A673 (cell line): ENCODE results near the gene QRFP. TPM values are rescaled to one million over a fixed set of nuclear protein-coding genes. Genes with fewer than 3 reads are reported as not detected.

ENCODE experiments used
- BruUV-seq: library from RNA; stranded (reverse); fragments of 400-500 nt; replicated peaks from 2 replicates; lab custom pipeline; 2021; lab: Mats Ljungman, UMichigan
- CTCF ChIA-PET: fragments of 300-600 bp; sonication (Branson Sonifier 250); formaldehyde crosslinking; loops from one replicate; lab custom pipeline; 2022; ENCODE audit warnings: antibody characterized with exemption; lab: Charles Lee
- POLR2A ChIA-PET: fragments of 300-600 bp; sonication (Branson Sonifier 250); formaldehyde crosslinking; loops from one replicate; lab custom pipeline; 2022; ENCODE audit warnings: antibody characterized with exemption; ENCODE audit not compliant: low non-redundant PET; lab: Charles Lee
- DNase-seq: peaks from one replicate; pipeline ENCODE4 v3.0.0-alpha.2; 2015; ENCODE audit warnings: low spot score
- H3K27ac ChIP-seq: fragments of 200-600 bp; sonication (generic); 2 replicates; pipeline ENCODE4 v1.5.1; 2016; ENCODE audit warnings: mixed run types, low read depth, mild to moderate bottlenecking, mixed read lengths, antibody characterized with exemption, low read length; ENCODE audit not compliant: poor library complexity, severe bottlenecking
- H3K27me3 ChIP-seq: fragments of 200-600 bp; sonication (generic); replicated peaks from 2 replicates; pipeline ENCODE4 v1.6.1; 2017; ENCODE audit warnings: mixed run types, low read depth, mild to moderate bottlenecking, mixed read lengths, antibody characterized with exemption, low read length; ENCODE audit not compliant: insufficient read depth, poor library complexity
- H3K36me3 ChIP-seq: fragments of 200-600 bp; sonication (generic); 2 replicates; pipeline ENCODE4 v1.6.1; 2016; ENCODE audit warnings: mixed run types, mild to moderate bottlenecking, mixed read lengths, antibody characterized with exemption, low read length; ENCODE audit not compliant: insufficient read depth, poor library complexity, severe bottlenecking
- H3K4me1 ChIP-seq: fragments of 200-600 bp; sonication (generic); 2 replicates; pipeline ENCODE4 v1.6.1; 2017; ENCODE audit warnings: mixed run types, mild to moderate bottlenecking, mixed read lengths, antibody characterized with exemption, low read length; ENCODE audit not compliant: insufficient read depth, poor library complexity, severe bottlenecking
- H3K4me3 ChIP-seq: fragments of 200-600 bp; sonication (generic); 2 replicates; pipeline ENCODE4 v1.5.1; 2016; ENCODE audit warnings: low read depth, mixed run types, mild to moderate bottlenecking, mixed read lengths, low read length; ENCODE audit not compliant: poor library complexity, severe bottlenecking
- H3K9me3 ChIP-seq: fragments of 200-600 bp; sonication (generic); 2 replicates; pipeline ENCODE4 v1.6.1; 2016; ENCODE audit warnings: mixed run types, low read depth, mild to moderate bottlenecking, mixed read lengths, antibody characterized with exemption, low read length; ENCODE audit not compliant: poor library complexity, severe bottlenecking
- EZH2 ChIP-seq: fragments of 200-600 bp; sonication (generic); IDR thresholded peaks from 2 replicates; pipeline ENCODE4 v1.6.1; 2017; ENCODE audit warnings: borderline replicate concordance, low read depth, mild to moderate bottlenecking, mixed read lengths, antibody characterized with exemption, low read length; ENCODE audit not compliant: poor library complexity, severe bottlenecking
- intact Hi-C: fragments of 100-400 bp; cut with micrococcal nuclease; formaldehyde crosslinking; loops from one replicate; pipeline ENCODE4 v1.10.0; 2022; ENCODE audit not compliant: unreplicated experiment
- total RNA-seq: library from RNA; stranded (reverse); gene quantifications from 2 replicates; pipeline ENCODE4 v1.2.3, GENCODE V29; 2021
- TF ChIP-seq, protein P1 (sequence below): fragments of 300-800, 200-600 bp; sonication (generic); conservative IDR thresholded peaks from 2 replicates; pipeline ENCODE4 v1.5.1; 2017; ENCODE audit warnings: low read depth, mild to moderate bottlenecking, antibody characterized with exemption, low read length, moderate library complexity, mixed read lengths

The QRFP gene
- total RNA-seq, 1 experiment from 2014 or later = not detected

DNA sequence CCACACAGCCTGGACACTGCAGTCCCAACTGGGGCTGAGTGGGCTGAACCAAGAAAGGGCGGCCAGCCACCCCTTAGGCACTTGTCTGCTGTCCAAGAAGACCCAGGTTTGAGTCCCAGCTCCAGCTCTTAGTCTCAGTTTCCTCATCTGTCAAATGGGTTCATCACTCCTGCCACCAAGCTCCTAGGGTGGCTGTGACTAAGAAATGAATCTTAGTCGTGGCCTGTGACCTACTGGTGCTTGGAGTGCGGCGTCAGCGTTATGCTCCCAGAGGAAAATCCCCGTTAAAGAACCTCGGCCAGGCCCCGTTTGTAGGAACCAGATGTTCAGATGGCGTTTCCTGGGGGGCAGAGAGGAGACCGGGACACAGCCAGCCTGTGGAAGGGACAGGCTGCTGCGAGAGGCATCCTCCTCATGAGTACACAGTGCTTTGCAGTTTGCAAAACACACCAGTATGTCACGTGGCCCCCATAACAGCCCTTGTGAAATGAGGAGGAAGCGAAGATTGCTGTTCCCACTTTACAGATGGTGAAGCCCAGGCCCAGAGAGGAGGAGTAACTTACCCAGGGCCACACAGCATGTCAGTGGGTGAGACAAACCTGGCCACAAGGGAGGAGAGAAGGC is 39.1 kb upstream of the QRFP start:
- CTCF ChIA-PET = no interaction called here

DNA sequence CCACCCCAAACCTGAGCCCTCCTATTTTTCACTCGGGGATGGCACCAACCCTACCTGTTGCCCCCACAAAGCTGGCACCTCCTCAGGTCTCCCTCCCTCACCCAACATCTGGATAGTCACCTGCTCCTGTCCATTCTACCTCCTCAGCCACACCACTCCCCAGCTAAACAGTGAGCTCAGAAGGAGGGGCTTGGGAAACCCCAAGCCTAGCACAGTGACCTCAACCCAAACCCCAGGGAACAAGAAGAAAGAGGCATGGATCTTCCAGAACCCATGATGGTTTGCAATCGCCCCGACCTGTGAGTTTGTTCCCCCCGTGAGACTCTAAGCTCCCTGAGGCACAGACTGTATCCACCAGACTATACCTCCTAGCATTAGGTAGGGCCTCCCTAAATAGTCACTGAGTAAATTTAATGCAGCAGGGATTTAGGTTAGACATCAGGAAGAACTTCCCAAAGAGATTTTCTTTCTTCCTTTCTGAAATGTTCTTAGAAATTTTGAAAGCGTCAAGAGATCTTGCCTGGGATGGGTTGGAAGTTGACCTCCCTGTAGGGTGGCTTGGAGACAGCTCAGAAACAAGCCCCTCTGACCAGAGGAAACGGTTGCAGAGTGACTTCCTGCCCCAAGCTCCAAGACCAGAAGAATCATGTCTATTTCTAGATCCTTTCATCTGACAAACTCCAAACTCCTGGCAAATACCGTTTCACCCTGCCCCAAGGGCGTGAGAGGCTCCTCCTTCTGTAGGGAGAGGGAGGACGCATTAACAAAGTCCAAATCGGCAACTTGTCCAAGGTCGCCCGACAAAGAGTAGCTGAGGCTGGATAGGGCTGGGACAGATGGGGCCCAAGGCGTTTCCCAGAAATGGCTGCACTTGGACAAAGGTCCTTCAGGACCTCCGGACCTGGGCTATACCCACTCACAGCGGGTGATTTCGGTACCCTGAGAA is 38.4 kb upstream of the QRFP start:
- CTCF ChIA-PET = no interaction called here
- H3K27ac ChIP-seq = no peak overlapping the region
- POLR2A ChIA-PET = interaction anchor here (0.6 kb wide), 1 partner anchor 232 kb away, joined by 3 read pairs; no protein-coding TSS in a partner anchor
- no TSS peak for BruUV-seq
- no peak for DNase-seq
- intact Hi-C loops = no loop called here
- TF ChIP-seq, protein P1, sequence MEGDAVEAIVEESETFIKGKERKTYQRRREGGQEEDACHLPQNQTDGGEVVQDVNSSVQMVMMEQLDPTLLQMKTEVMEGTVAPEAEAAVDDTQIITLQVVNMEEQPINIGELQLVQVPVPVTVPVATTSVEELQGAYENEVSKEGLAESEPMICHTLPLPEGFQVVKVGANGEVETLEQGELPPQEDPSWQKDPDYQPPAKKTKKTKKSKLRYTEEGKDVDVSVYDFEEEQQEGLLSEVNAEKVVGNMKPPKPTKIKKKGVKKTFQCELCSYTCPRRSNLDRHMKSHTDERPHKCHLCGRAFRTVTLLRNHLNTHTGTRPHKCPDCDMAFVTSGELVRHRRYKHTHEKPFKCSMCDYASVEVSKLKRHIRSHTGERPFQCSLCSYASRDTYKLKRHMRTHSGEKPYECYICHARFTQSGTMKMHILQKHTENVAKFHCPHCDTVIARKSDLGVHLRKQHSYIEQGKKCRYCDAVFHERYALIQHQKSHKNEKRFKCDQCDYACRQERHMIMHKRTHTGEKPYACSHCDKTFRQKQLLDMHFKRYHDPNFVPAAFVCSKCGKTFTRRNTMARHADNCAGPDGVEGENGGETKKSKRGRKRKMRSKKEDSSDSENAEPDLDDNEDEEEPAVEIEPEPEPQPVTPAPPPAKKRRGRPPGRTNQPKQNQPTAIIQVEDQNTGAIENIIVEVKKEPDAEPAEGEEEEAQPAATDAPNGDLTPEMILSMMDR = no peak
- no peaks in the 10 kb centered on the region for H3K36me3 ChIP-seq
- H3K4me3 ChIP-seq = no peak overlapping the region
- peaks cover 30% of the 10 kb centered on the region for H3K27me3 ChIP-seq
- no peaks in the 10 kb centered on the region for H3K9me3 ChIP-seq
- H3K4me1 ChIP-seq = no peaks in the 10 kb centered on the region

More for the DNA sequence above, 39.1 kb upstream of the QRFP start:
- TF ChIP-seq EZH2 = no peak
- TF ChIP-seq, protein P1 = no peak
- intact Hi-C loops = no loop called here
- no peaks in the 10 kb centered on the region for H3K36me3 ChIP-seq
- no peaks in the 10 kb centered on the region for H3K4me1 ChIP-seq
- no peak overlapping the region for H3K27ac ChIP-seq
- no peak for DNase-seq
- POLR2A ChIA-PET = no interaction called here
- no peaks in the 10 kb centered on the region for H3K9me3 ChIP-seq
- H3K4me3 ChIP-seq = no peak overlapping the region
- H3K27me3 ChIP-seq = peaks cover 38% of the 10 kb centered on the region
- no TSS peak for BruUV-seq

DNA sequence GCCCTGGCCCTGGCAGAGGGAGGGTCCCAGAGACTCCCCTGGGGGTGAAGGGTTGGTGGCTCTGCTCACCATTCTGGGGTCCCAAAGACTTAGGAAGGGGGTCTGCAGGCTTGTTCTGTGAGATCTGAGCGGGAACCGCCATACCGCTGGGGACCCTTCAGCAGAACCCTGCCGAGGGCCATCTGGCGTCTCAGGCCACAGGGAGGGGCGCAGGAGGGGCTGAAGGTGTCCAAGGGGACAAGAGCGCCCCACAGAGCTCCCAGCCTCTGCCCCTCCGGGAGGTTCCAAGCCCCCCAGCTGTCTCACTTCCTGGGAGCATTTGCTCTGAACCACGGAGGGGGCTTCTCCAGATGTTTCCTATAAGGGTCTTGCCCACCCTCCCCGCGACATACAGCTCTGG is 37.6 kb upstream of the QRFP start:
- Histone ChIP-seq H3K27me3 (peaks cover 22% of the 10 kb centered on the region), H3K36me3 (no peaks in the 10 kb centered on the region), H3K4me3 (no peak overlapping the region), H3K27ac (no peak overlapping the region), H3K9me3 (no peaks in the 10 kb centered on the region), H3K4me1 (no peaks in the 10 kb centered on the region)
- TF ChIP-seq, protein P1 = no peak
- no peak for TF ChIP-seq EZH2
- CTCF ChIA-PET = no interaction called here
- POLR2A ChIA-PET = interaction anchor here (0.6 kb wide), 1 partner anchor 232 kb away, joined by 3 read pairs; no protein-coding TSS in a partner anchor
- BruUV-seq = no TSS peak
- DNase-seq = no peak
- intact Hi-C loops = no loop called here
